GM12801 (cell line): ENCODE measurements around the gene CDX1.

Source experiments
- TF ChIP-seq, protein P1 (sequence below): IDR thresholded peaks from one replicate; pipeline ENCODE4 v1.5.1; 2011; ENCODE audit warnings: control low read depth; ENCODE audit not compliant: insufficient read length; ENCODE audit errors: extremely low read depth

CDX1 gene

DNA sequence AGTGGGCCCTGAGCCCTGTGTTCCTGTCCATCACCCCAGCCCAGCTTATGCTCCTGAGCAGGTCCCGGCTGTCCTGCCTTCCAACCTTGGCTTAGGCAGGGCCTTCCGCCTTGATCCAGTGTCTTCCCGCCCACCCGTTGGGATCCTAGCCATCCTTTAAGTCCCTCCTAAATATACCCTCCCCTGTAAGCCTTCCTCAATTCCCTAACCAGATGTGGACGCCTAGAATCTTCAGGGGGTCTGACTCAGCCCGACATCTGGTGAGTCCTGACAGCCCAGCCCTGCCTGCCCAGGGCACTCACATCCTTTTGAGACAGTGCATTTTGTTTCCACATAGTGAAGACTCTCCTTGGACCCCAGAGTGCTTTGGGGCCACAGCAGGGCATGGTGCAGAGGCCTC lies 47.0 kb downstream of the CDX1 start:
- TF ChIP-seq, protein P1, sequence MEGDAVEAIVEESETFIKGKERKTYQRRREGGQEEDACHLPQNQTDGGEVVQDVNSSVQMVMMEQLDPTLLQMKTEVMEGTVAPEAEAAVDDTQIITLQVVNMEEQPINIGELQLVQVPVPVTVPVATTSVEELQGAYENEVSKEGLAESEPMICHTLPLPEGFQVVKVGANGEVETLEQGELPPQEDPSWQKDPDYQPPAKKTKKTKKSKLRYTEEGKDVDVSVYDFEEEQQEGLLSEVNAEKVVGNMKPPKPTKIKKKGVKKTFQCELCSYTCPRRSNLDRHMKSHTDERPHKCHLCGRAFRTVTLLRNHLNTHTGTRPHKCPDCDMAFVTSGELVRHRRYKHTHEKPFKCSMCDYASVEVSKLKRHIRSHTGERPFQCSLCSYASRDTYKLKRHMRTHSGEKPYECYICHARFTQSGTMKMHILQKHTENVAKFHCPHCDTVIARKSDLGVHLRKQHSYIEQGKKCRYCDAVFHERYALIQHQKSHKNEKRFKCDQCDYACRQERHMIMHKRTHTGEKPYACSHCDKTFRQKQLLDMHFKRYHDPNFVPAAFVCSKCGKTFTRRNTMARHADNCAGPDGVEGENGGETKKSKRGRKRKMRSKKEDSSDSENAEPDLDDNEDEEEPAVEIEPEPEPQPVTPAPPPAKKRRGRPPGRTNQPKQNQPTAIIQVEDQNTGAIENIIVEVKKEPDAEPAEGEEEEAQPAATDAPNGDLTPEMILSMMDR = no peak

DNA sequence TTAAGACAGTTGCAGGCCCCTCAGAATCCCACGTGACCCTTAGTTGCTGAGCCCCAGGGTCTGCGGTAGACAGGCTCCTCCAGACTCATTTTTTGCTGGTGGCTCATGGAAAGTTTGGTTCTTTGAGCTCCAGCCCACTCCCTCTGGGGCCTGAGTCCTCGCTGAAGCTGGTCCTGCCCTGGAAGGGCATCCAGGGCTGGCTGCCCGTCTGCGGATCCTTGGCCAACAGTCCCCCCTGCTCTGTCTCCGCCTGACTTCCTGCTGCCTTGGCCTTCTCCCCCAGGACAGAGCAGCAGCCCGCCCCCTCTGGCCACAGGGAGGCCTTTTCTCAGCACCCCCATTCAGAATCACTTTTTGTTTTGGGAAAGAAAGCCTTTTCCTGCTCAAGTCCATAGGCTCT lies 47.7 kb downstream of the CDX1 start:
- TF ChIP-seq, protein P1 = no peak

DNA sequence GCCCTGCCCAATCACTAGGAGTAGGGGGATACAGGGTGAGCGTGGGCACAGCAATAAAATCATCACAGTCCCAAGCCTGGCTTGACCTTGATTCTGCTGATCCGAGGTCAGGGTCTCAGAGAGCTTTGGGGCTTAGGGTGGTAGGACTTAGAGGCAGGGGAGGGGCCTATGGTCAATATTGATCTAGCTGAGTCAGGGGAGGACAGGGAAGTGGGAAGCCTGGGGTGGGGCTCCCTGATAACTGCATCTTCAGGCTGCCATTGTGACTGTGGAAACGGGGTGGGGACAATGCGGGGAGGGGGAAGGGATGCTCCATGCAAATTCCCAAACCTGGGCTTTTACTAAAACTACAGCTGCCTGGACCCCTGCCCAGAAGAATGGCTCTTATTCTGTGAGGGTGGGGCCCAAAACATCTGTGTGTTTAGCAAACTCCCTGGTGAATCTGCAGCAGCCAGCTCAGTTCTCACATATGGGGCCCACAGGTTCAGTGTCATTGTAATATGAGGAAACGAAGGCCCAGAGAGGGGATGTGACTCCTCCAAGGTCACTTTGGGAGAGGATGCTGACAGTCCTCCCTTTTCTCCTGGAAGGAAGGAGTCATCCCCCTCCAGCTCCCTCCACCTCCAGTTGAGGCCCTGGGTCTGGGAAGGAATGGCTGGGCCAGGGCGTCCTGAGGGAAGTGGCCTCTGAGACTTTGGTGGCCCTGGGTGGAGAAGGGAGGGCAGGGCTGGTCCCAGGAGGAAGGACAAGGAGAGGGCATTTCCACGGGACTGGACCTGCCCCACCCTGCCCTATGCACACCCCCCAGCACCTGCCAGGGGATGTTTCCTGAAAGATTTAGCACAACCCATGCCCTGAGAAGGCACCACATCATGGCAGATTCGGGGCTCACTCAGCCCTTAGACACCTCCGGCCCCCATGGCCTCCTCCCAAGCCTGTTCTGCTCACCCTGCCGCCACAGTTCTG lies 49.7 kb downstream of the CDX1 start:
- TF ChIP-seq, protein P1 = no peak

DNA sequence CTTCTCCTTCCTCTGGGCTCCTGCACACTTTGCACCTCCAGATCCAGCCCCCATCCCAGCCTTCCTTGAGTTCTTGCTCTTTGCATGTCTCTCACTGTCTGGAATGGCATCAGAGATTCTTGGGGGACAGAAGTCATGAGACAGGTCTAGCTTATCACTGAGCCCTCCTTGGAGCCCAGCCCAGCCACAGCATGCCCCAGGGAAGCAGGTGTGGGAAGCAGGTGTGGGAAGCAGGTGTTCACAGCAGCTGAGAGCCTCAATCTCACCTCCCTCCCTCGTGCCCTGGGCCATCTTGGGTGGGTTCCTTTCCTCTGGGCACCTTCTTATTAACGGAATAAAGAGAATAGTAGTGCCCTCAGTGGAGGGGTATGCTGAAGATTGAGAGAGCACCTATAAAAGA lies 50.5 kb downstream of the CDX1 start:
- TF ChIP-seq, protein P1 = no peak

DNA sequence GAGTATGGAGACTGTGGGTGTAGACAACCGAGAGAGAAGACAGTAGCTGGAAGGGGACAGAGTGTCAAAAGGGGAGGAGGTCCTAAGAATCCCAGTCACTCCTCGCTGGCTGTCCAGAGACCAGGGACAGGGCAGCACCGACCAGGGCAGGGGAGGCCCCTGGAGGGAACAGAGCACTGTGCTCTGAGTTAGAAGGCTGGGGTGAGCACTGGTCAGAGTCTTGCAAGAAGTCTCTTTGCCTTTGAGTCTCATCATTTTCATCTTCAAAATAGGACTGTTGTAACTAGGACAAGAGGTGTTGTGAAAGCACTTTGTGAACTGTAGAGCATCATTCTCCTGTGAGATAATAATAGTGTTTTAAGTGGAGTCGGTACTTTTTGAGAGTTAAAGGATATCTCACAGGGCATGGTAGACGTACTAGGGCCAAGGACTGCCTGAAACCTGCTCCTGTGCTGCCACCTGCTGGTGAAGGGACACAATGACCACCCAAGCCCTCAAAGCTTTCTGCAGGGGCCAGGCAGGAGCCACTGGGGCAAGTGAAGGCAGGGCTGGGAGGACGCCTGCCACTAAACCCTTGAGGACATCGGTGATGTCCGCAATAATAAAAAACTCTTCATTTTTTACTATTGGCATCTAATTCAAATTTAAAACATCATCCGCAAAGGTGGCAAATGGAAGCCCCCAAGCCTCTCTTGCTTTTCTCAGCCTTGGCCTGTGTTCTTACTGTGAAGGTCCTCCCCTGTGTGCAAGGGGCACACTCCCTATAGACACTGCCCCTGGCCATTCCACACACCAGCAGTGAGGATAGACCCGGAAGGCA lies 51.5 kb downstream of the CDX1 start:
- TF ChIP-seq, protein P1 = no peak

DNA sequence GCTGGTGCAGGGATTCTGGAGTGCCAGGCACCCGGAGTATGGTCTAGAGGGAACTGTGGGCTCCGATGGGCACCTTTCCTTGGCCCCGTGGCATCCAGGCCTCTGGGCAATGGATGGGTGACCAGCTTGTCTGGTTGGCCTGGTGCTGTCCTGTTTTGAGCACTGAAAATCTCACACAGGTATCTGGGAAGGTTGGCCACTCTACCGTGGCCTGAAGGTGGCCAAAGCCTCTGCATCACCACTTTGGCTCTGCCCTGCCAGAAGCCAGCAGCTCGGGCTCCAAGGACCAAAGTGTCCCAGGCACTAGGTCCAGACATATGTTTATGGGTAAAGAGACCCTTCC lies 52.1 kb downstream of the CDX1 start:
- TF ChIP-seq, protein P1 = no peak

DNA sequence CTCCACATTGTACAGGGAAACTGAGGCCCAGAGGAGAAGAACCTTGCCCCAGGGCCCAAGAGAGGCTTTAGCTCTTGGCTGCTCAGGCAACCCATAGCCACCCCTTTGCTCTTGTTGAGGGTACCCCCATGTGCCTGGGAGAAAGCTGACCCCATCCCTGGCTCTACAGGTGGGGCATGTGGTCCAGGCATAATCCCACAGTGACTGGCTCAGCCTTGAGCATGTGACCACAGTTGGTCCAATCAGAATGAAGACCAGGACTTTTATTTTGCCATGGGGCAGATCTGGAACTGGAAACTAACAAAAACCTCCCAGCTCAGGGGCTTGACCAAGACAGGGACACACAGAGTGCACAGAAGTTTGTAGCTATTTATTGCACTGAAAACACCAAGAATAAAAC lies 52.6 kb downstream of the CDX1 start:
- TF ChIP-seq, protein P1 = no peak
